Fibroblast of lung (primary cell): Measurements from ENCODE around the gene CMSS1. TPM values are rescaled to one million over a fixed set of nuclear protein-coding genes. Genes with fewer than 3 reads are reported as not detected.

Experiments
- DNase-seq, 2 donors: peaks; one replicate each; pipeline versions ENCODE4 v3.0.0 to v3.0.0-alpha.2; 2010; ENCODE audit warnings: low read depth in 2 of 2
- H2AFZ ChIP-seq: 2 replicates; pipeline ENCODE4 v1.5.1; 2012; ENCODE audit warnings: low read length, control low read depth, inconsistent platforms
- H3K27ac ChIP-seq: 2 replicates; pipeline ENCODE4 v1.5.1; 2011; ENCODE audit warnings: low read length, control low read depth; ENCODE audit not compliant: insufficient read depth
- H3K27me3 ChIP-seq: 2 replicates; pipeline ENCODE4 v1.5.1; 2011; ENCODE audit warnings: mild to moderate bottlenecking, low read length; ENCODE audit not compliant: control insufficient read depth, insufficient read depth
- H3K36me3 ChIP-seq: 2 replicates; pipeline ENCODE4 v1.5.1; 2011; ENCODE audit warnings: low read length; ENCODE audit not compliant: control insufficient read depth, insufficient read depth
- H3K4me1 ChIP-seq: 2 replicates; pipeline ENCODE4 v1.5.1; 2011; ENCODE audit warnings: low read length; ENCODE audit not compliant: control insufficient read depth, insufficient read depth; ENCODE audit errors: extremely low read depth
- H3K4me2 ChIP-seq: 2 replicates; pipeline ENCODE4 v1.5.1; 2011; ENCODE audit warnings: low read length, control low read depth; ENCODE audit not compliant: insufficient read depth; ENCODE audit errors: extremely low read depth
- H3K4me3 ChIP-seq, 4 experiments: fragments of 200-600 bp in 1 of 4; sonication (generic) in 1 of 4; replicated peaks in 1 of 4; 2 replicates each; pipeline ENCODE4 v1.5.1; 2011 to 2016; ENCODE audit warnings: low read length in 4 of 4, low read depth in 3 of 4, mild to moderate bottlenecking in 3 of 4, control low read depth in 2 of 4, inconsistent platforms in 1 of 4, mixed read lengths in 1 of 4; ENCODE audit not compliant: insufficient read depth in 1 of 4; ENCODE audit errors: control extremely low read depth in 1 of 4
- H3K79me2 ChIP-seq: 2 replicates; pipeline ENCODE4 v1.5.1; 2012; ENCODE audit warnings: mild to moderate bottlenecking, low read length, inconsistent platforms; ENCODE audit not compliant: control insufficient read depth, insufficient read depth
- H3K9ac ChIP-seq: 2 replicates; pipeline ENCODE4 v1.5.1; 2011; ENCODE audit warnings: mild to moderate bottlenecking, low read length, control low read depth; ENCODE audit not compliant: insufficient read depth
- H3K9me3 ChIP-seq: 2 replicates; pipeline ENCODE4 v1.5.1; 2012; ENCODE audit warnings: low read depth, low read length; ENCODE audit not compliant: control insufficient read depth, insufficient read depth
- H4K20me1 ChIP-seq: 2 replicates; pipeline ENCODE4 v1.5.1; 2011; ENCODE audit warnings: low read length; ENCODE audit not compliant: control insufficient read depth, insufficient read depth; ENCODE audit errors: extremely low read depth
- CTCF ChIP-seq, 2 donors: IDR thresholded peaks in 1 of 2; conservative IDR thresholded peaks in 1 of 2; 1 replicate in 1 of 2; 2 replicates in 1 of 2; pipeline ENCODE4 v1.5.1; 2011 to 2012; ENCODE audit warnings: low read length in 2 of 2, control low read depth in 1 of 2, inconsistent platforms in 1 of 2, low read depth in 1 of 2, mild to moderate bottlenecking in 1 of 2
- EZH2 ChIP-seq: IDR thresholded peaks from 2 replicates; pipeline ENCODE4 v1.5.1; 2012; ENCODE audit warnings: low read length, control low read depth, mild to moderate bottlenecking; ENCODE audit errors: missing control alignments
- polyA plus RNA-seq, 2 donors: library from polyadenylated mRNA; depleted of rRNA in 1 of 2; stranded (reverse) in 1 of 2; unstranded in 1 of 2; fragments of >200 nt; gene quantifications; 2 replicates each; pipeline ENCODE4 v1.2.1, GENCODE V29; 2011 to 2012; ENCODE audit warnings: missing spikeins in 1 of 2
- total RNA-seq: library from RNA; depleted of rRNA; stranded (reverse); fragments of >200 nt; gene quantifications from 2 replicates; pipeline ENCODE4 v1.2.1, GENCODE V29; 2014

Gene CMSS1
- total and polyA plus RNA-seq, 2 donors (not counting 1 experiment from before 2014, with no cell fraction given), result 6.9 to 13.2 TPM

- DNase-seq, result peak; percentile 62 to 81
- Histone ChIP-seq H3K9ac (no peak overlapping the region), H2AFZ (no peak overlapping the region), H3K36me3 (peaks cover 2% of the 10 kb centered on the region), H3K4me2 (peak overlapping the region; percentile 15), H3K27me3 (no peaks in the 10 kb centered on the region), H3K4me3 (no peak overlapping the region), H3K4me1 (peaks cover 2% of the 10 kb centered on the region), H4K20me1 (no peaks in the 10 kb centered on the region), H3K27ac (no peak overlapping the region), H3K79me2 (no peaks in the 10 kb centered on the region), H3K9me3 (no peaks in the 10 kb centered on the region)
- TF ChIP-seq EZH2 (no peak), CTCF (conservative IDR thresholded peaks at IDR 0.05 in 1 of 2, IDR thresholded peaks at IDR 0.05 in 1 of 2; ENCODE audit: low read depth in 1 of 2, low read length in 2 of 2) (peak; percentile 85 to 90)
Measured at GRCh38 chr3:99789011-99789721, 28.5 kb upstream of the CMSS1 start.

GRCh38 chr3:99794485-99794884 is 23.2 kb upstream of the CMSS1 start:
- DNase-seq, result no peak
- Histone ChIP-seq H3K9me3 (no peaks in the 10 kb centered on the region), H4K20me1 (no peaks in the 10 kb centered on the region), H3K4me1 (no peaks in the 10 kb centered on the region), H2AFZ (no peak overlapping the region), H3K27ac (no peak overlapping the region), H3K36me3 (peaks cover 2% of the 10 kb centered on the region), H3K27me3 (no peaks in the 10 kb centered on the region), H3K9ac (no peak overlapping the region), H3K4me3 (no peak overlapping the region), H3K4me2 (no peak overlapping the region), H3K79me2 (no peaks in the 10 kb centered on the region)
- TF ChIP-seq EZH2, result no peak
- no peak for TF ChIP-seq CTCF (conservative IDR thresholded peaks at IDR 0.05 in 1 of 2, IDR thresholded peaks at IDR 0.05 in 1 of 2; ENCODE audit: low read depth in 1 of 2, low read length in 2 of 2)

GRCh38 chr3:99795573-99795972 is 22.1 kb upstream of the CMSS1 start:
- no peak overlapping the region for H3K4me2 ChIP-seq
- no peak overlapping the region for H3K4me3 ChIP-seq
- H3K27me3 ChIP-seq, result no peaks in the 10 kb centered on the region
- H4K20me1 ChIP-seq, result no peaks in the 10 kb centered on the region
- no peak for TF ChIP-seq EZH2
- TF ChIP-seq CTCF (conservative IDR thresholded peaks at IDR 0.05 in 1 of 2, IDR thresholded peaks at IDR 0.05 in 1 of 2; ENCODE audit: low read depth in 1 of 2, low read length in 2 of 2), result no peak
- no peaks in the 10 kb centered on the region for H3K9me3 ChIP-seq
- H3K9ac ChIP-seq, result no peak overlapping the region
- H3K4me1 ChIP-seq, result no peaks in the 10 kb centered on the region
- no peaks in the 10 kb centered on the region for H3K36me3 ChIP-seq
- H3K79me2 ChIP-seq, result no peaks in the 10 kb centered on the region
- no peak for DNase-seq
- H2AFZ ChIP-seq, result no peak overlapping the region
- no peak overlapping the region for H3K27ac ChIP-seq
